DMS153 treated with DMSO at 0.1 percent for 48 hours (cell line): ENCODE measurements around the gene SLC27A1.

ENCODE experiments used
- DNase-seq: peaks from one replicate; lab custom pipeline; 2025; ENCODE audit not compliant: unreplicated experiment; lab: John Stamatoyannopoulos, UW

Gene SLC27A1

DNA sequence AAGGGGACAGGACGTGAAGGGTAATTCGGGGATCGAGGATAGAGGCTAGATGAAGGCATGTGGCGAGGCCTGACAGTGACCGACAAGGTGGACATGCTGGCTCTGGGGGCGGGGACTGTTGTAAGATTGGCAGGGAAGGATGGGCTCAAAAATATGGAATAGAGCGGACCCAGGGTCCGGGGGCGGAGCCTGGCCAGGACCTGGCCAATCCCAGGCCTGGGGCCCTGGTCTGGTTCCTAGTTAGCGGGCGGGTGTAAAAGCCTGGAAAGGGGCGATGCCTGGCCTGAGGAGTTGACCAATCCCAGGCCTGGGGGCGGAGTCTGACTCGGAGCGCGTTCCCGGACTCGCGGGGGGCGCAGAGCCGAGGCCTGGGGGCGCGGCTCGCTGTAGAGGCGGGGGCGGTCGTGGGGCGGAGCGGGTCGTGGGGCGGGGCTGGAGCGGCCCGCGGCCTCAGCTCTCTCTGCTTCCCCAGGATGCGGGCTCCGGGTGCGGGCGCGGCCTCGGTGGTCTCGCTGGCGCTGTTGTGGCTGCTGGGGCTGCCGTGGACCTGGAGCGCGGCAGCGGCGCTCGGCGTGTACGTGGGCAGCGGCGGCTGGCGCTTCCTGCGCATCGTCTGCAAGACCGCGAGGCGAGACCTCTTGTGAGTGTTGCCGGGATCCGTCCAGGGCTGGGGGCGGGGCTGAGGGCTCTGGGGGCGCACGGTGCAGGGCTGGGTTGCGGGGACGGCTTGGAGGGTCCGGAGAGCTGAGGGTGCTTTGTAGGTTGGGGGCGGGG lies at the start of gene SLC27A1:
Gene SLC27A1 (plus strand): TSS at position 457 of the 774 bp plus-strand sequence. CDS start 17 bp downstream, at position 474.
- DNase-seq = peak; percentile 94

DNA sequence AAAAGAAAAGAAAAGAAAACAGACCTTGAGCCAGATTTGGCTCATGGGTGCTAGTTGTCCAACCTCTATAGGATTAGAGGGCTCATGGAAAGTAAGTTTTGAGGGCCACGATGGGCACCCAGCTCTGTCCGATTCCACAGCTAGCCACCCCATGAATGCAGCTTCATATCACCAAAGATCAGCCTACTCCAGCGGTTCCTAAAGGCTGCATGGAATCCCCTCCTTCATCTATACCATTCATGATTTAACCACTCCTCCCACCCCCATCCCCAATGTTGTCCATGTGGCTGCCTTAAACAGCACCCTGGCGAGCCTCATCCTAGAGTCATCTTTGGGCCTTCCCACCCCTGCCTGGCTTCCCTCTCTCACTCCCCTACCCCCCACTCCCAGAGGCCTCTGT lies 48.4 kb upstream of the SLC27A1 start:
- no peak for DNase-seq

DNA sequence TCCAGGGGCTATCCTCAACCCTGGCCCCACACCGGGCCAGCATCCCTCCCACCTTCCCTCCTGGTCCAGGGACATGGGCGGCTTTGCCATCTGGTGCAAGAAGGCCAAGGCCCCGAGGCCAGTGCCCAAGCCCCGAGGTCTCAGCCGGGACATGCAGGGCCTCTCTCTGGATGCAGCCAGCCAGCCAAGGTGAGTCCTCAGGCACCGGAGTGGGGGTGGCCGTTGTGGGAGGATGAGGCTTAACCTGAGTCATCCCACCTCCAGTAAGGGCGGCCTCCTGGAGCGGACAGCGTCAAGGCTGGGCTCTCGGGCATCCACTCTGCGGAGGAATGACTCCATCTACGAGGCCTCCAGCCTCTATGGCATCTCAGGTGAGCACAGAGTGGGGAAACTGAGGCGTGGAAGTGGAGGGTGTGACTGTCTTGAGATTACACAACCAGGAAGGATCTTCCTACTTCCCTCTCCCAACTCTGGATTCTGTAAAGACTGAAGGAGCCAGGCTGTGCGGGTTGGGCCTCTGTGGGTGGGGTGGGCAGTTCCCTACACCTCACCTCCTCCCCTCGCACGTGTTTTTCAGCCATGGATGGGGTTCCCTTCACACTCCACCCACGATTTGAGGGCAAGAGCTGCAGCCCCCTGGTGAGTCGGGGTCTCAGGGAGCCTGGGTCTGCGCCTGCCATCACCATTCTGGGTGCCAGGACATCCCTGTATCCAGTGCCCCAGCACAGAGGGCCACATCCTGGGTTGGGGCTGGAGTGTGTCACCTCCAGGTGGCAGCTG lies 46.7 kb upstream of the SLC27A1 start:
- no peak for DNase-seq

DNA sequence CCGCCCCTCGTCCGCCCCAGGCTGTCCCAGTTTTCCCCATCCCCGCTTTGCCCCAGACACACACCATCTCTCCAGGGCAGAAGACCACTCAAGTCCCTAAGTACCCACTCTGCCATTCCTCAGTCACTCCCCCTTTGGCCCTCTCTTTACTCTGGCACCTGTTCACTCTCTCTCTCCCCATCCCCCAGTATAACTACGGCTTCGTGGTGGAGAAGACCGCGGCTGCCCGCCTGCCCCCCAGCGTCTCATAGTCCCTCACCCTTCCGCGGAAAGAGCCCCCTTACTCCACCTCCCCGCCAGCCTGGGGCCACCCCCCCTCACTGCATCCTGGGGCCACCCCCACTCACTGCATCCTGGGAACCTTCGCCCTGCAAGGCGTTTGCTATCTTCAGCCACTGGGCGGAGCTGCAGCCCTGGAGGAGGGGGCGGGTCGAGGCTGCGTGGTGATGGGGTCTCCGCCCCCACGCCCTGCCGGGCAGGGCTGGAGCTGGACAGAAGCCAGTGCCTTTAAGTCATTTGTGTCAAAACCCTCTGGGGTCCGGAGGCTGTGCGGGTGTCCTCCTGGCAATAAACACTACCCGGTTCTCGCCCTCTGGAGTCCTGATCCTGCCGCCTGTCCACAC lies 45.5 kb upstream of the SLC27A1 start:
- no peak for DNase-seq

DNA sequence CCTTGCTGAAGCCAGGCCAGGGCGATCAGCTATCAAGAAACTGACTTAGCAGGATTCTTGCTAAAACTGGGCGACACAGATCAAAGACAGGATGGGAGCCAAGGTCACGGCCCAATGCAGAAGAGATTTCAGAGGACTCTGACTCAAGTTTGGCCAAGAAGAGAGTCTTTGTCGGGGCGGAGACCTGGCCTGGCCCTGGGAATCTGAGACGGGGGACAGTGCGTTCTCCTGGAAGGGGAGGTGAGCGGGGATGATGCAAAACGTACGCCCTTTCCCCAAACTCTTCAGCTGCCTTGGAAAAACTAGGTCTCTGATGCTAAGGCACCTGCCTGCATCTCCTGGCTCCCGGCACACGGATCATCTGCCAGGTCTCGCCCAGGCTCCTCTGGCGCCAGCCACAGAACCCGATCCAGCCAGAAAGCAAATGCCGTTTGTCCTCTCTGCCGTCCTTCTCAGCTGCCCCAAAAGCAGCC lies 40.6 kb upstream of the SLC27A1 start:
- DNase-seq = no peak

DNA sequence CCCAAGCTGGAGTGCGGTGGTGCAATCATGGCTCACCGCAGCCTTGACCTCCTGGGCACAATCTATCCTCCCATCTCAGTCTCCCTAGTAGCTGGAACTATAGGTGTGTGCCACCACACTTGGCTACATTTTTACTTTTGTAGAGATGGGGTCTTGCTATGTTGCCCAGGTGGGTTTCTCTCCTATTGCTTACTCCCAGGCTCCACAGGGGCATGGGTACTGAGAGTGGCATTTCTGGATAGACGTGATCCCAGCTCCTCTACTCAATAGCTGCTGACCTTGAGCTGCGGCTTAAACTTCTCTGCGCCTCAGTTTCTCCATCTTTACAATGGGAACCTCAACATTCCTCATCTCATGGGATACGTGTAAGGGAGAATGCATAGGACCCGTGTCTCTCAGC lies 38.9 kb upstream of the SLC27A1 start:
- DNase-seq = no peak

DNA sequence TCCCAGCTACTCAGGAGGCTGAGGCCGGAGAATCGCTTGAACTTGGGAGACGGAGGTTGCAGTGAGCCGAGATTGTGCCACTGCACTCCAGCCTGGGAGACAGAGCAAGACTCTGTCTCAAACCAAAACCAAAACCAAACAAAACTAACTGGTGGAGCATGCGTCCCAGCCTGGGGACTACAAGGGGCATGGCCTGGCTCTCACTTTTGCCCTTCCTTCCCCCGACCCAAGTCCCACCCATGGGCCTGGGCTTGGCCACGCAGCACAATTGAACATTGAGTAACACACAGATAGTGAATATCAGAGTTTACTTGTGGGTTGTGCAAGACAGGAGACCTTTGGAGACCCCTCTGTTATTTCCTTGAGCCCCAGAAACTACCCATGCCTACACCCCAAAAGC lies 35.1 kb upstream of the SLC27A1 start:
- DNase-seq = no peak

DNA sequence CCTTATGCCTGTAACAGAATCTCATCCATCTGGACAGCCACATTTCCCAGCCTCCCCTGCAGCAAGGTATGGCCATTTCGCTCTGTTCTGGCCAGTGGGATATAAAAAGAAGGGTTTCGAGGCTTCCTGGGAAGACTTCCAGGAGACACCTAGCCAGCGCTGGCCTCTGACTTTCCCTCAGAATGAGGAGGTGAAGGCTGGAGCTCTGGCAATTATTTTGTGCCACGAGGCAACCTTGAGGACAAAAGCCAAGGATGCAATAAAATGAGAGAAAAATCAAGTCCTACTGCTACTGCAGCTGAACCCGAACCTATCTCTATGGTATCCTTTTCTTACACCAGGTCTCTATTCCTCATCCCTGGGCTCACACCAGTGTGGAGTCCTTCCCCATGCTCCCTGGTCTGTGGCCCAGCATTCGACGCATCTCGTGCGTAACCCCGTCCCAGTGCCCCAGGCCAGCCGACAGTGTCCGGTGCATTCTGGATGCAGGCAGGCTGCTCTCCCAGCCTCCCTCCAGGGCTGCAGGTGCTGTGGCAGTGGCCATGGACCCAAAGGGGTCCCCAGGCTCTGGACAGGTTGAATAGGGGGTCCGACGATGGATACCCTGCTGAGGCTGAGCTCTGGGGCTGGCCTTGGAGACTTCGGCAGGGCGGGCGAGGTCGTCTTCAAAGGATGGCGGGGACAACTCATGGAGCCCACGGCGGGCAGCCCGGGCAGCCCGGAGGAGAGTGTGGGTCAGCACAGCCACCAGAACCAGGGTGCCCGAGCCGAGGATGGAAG lies 34.0 kb upstream of the SLC27A1 start:
- no peak for DNase-seq

DNA sequence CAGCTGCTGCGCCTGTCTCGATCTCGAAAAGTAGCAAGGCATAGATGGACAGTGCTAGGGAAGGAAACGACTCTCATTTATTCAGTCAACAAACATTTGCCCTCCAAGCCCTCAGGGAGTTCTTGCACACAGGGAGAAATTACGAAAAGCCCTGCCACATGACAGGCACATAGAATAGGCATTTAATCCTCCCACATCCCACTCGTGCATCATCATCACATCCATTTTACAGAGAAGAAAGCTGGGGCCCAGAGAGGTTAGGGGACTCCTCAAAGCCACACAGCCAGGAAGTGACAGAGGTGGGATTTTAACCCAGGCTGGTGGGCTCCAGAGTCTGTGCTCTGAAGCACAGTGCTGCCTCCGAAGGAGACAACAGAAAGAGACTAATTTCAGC lies 33.5 kb upstream of the SLC27A1 start:
- no peak for DNase-seq

DNA sequence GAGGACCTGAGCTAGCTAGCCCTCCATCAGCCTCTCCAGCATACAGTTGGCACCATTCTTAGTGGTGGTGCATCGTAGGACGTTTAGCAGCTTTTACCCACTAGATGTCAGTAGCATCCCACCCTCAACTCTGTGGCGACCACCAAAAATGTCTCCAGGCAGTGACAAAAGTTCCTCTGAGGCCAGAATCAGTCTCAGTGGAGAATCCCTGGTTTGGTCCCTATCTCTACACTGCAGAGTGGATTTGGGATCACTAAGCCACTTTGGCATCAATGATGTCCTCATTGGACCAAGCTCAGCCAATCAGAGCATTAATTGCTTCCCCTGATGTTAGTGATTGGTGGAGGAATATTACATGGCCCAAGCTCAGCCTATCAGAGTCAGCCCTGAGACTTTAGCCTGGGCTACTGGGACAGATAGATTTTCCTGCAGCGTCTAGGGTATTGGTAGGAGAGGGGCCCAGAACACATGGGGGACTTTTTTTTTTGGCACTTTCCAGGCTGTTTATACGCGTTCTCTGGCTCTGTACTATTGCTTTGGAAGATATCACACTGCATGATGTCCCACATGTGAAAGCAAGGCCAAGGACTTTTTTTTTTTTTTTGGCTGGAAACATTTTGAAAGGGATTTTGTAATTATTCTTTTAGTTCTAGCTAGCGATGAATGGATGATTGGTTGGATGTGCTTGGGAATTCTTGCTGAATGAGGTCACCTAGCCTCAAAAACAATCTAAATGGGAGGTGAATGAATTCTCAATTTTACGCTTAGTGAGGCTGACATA lies 28.9 kb upstream of the SLC27A1 start:
- no peak for DNase-seq

DNA sequence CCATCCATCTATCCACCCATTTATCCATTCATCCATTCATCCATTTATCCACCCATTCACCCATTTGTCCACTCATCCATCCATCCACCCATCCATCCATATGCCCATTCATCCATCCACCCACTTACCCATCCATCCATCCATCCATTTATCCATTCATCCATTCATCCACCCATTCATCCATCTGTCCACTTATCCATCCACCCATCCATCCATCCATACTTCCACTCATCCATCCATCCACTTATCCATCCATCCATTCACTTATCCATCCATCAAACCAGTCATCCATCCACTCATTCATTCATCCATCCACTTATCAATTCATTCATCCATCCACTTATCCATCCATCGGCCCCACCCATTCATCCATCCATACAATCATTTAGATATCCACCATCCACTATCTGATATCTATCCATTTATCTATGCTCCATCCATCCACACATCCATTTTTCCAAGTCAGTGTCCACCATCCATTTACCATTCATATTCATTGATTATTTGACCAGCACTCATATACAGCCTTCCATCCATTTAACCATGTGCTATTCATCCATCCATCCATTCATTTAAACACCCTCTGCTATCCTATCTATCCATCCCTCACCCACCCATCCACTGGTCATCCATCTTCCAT lies 24.7 kb upstream of the SLC27A1 start:
- no peak for DNase-seq

DNA sequence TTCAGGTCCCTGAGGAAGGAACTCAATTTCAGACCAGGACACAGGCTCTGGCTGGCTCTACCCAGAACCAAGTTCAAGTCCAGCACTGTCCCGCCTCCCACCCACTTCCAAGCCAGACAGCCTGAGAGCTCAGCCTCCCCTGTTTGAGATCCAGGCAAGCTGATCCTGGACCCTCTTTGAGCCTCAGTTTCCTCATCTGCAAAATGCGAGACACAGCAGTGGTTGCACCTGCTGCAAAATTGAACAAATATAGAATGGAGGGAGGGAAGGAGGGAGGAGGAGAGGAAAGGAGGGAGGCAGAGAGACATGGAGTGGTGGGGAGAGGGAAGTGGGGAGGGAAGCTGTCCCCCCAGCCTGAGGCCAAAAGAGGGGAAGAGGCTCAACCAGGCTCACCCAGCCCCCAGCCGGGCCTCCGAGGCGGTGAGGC lies 22.6 kb upstream of the SLC27A1 start:
- no peak for DNase-seq

DNA sequence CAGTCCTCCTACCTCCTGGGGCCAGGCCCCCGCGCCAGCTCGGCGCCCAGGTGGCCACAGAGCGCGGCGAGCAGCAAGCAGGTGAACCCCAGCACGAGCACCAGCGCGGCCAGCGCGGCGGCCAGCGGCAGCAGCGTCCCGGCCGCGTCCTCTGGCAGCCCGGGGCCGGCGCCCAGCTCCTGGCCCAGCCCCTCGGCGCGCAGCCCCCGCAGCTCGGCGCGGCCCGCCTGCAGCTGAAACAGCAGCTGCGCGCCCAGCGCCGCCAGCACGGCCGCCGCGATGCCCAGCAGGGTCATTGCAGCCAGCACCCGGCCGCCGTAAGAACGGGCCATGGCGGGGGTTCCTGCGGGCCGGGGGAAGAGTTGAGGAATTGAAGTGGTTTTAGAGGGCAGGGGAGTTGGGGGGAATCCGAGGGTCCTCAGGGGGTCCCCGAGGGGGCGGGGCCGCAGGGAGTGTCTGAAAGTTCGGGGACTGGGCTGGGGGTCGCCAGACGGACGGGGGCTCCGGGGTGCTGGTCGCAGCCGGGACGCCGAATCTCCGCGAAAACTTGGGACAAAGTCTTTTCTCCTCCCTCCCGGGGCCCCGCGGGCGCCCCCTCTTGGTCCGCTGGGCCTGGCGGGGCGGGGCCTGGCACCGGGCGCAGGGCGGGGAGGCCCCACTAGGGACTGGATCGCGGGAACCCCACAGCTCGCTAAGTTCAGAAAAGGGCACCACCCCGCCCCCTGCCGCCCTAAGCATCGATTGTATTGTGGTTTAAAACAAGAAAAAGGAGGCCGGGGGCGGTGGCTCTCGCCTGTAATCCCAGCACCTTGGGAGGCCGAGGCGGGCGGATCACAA lies 22.0 kb upstream of the SLC27A1 start, which contains the start of gene TMEM221:
Gene TMEM221 (minus strand): TSS at position 538 of the 837 bp plus-strand sequence. CDS start 206 bp downstream, at position 332.
- no peak for DNase-seq

DNA sequence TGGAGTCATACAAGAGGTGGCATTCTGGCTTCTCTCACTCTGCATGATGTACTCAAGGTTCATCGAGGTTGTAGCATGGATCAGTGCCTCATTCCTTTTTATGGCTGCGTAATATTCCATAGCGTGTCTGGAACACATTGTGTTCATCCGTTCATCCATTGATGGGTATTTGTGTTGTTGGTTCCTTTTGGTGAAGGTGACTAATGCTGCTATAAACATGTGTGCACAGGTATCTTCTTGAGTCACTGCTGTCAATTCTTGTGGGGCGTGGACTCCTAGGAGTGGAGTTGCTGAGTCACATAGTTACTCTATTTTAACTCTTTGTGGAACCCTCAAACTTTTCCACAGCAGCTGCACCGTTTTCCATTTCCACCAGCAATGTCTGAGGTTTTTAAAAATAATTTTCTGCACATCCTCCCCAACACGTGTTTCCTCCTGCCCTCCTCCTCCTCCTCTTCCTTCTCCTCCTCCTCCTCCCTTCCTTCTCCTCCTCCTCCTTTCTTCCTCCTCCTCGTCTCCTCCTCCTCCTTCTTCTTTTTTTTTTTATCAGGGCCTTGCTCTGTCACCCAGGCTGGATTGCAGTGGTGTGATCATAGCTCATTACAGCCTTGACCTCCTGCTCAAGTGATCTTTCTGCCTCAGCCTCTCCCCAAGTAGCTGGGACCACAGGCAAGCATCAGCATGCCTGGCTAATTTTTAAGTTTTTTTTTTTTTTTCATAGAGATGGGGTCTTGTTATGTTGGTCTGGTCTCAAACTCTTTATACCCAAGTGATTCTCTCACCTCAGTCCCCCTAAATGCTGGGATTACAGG lies 19.9 kb upstream of the SLC27A1 start:
- DNase-seq = no peak

DNA sequence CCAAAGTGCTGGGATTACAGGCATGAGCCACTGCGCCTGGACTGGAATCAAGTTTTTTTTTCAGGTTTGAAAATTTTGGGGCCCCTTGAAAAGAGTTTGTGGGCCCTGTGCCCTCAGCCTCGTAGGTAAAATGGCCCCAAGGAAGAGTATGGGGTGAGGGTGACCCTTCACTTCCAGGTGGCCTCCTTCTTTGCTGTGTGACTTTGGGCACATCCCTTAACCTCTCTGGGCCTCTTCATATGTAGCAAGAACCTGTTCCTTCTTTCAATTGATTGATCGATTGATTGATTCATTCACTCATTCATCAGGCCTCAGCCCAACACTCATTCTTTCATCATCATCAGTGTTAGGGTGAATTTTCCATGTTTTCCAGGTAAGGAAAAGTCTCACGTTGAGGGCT lies 18.5 kb upstream of the SLC27A1 start:
- no peak for DNase-seq

DNA sequence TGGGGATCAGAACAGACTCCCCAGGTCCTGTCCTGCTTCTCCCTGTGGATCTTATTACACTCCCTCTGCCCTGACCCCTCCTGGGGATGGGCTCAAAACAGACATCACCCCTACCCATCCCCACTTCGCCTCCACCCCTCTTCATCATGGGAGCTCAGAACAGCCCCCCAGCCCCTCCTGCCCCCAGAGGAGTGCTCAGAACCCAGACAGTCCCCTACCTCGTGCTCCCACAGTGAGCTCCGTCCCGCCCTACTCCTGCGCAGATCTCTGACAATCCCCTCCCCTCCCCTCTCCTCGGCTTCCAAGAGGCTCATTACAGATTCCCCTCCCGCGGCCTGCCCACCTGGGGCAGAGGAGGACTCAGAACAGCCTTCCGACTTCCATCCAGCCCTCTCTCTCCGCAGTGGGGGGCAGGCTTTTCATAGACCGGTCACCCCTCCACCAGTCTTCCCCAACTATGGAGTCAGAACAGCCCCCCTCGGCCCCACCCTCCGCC lies 15.7 kb upstream of the SLC27A1 start:
- no peak for DNase-seq

DNA sequence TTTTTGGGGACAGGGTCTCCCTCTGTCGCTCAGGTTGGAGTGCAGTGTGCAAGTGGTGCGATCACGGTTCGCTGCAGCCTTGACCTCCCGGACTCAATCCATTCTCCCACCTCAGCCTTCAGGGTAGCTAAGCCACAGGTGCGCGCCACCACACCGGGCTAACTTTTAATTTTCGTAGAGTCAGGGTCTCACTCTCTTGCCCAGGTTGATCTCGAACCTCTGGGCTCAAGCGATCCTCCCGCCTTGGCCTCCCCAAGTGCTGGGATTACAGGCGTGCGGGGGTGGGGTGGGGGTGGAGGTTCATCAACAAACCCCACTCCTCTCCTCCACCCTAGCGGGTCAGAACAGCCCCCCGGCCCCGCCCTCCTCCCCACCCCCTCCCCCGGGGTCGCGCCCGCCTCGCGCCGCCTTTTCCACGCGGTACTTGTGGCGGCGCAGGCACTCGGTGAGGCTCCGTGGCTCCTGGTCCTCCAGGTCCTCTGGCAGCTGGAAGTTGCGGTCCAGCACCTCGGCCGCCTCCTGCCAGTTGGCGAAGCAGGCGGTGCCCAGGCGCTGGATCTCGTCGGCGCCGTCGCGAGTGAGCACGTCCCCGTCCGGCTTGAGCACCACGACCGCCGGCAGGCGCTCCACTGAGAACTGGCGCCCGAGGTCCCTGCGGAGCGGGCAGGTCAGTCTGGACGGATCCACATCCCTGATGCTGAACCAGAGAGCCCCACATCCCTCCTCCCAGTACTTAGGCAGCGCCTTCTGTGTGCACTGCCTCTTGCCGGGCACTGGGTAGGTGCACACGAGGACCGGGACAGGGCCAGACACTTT lies 14.8 kb upstream of the SLC27A1 start:
- DNase-seq = no peak
